B cell (primary cell): Measurements from ENCODE around the gene TMEM256. TPM values are rescaled to one million over a fixed set of nuclear protein-coding genes. Genes with fewer than 3 reads are reported as not detected.

Source experiments
- ATAC-seq: fragments of 200-7000 bp; cut with Tn5 transposase; one replicate; pipeline ENCODE4 v1.10.0; 2021; ENCODE audit warnings: low read depth, mild to moderate bottlenecking, moderate number of reproducible peaks, moderate library complexity
- CTCF ChIA-PET: fragments of 350-600 bp; sonication (Branson Sonifier 250); formaldehyde crosslinking; loops from one replicate; lab custom pipeline; 2021; ENCODE audit warnings: antibody characterized with exemption, inconsistent platforms; lab: Charles Lee
- POLR2A ChIA-PET: fragments of 350-600 bp; sonication (Branson Sonifier 250); formaldehyde crosslinking; loops from one replicate; lab custom pipeline; 2021; ENCODE audit warnings: antibody characterized with exemption; lab: Charles Lee
- DNase-seq: peaks from one replicate; pipeline ENCODE4 v3.0.0; 2013
- H2AFZ ChIP-seq: 2 replicates; pipeline ENCODE4 v1.6.1; 2012; ENCODE audit warnings: mild to moderate bottlenecking, low read depth, low read length; ENCODE audit not compliant: insufficient read depth, poor library complexity, severe bottlenecking
- H3K27ac ChIP-seq, 2 donors: 1 replicate in 1 of 2; 2 replicates in 1 of 2; pipeline ENCODE4 v1.5.1; 2012 to 2013; ENCODE audit warnings: low read length in 2 of 2, mild to moderate bottlenecking in 2 of 2, moderate library complexity in 1 of 2
- H3K27me3 ChIP-seq, 4 experiments: fragments of 200-600 bp in 1 of 4; sonication (generic) in 1 of 4; replicated peaks in 1 of 4; 1 replicate in 2 of 4; 2 replicates in 2 of 4; pipeline versions ENCODE4 v1.6.1 to v1.7.0; 2013 to 2016; ENCODE audit warnings: low read length in 3 of 4, mild to moderate bottlenecking in 2 of 4, mixed read lengths in 1 of 4, moderate library complexity in 1 of 4; ENCODE audit not compliant: insufficient read depth in 4 of 4, control insufficient read depth in 3 of 4; ENCODE audit errors: control extremely low read depth in 1 of 4
- H3K36me3 ChIP-seq, 2 experiments: replicated peaks in 1 of 2; 1 replicate in 1 of 2; 2 replicates in 1 of 2; pipeline versions ENCODE4 v1.6.1 to v1.7.1; 2013; ENCODE audit warnings: low read length in 1 of 2; ENCODE audit not compliant: insufficient read depth in 2 of 2, control insufficient read depth in 1 of 2; ENCODE audit errors: control extremely low read depth in 1 of 2, extremely low read depth in 1 of 2
- H3K4me1 ChIP-seq, 2 donors: fragments of 200-600 bp in 1 of 2; sonication (generic) in 1 of 2; 1 replicate in 1 of 2; 2 replicates in 1 of 2; pipeline versions ENCODE4 v1.5.1 to v1.6.1; 2013 to 2017; ENCODE audit warnings: low read length in 2 of 2; ENCODE audit not compliant: control insufficient read depth in 2 of 2, insufficient read depth in 2 of 2
- H3K4me2 ChIP-seq: replicated peaks from 2 replicates; pipeline ENCODE3; 2012; ENCODE audit warnings: mild to moderate bottlenecking, low read depth, low read length; ENCODE audit not compliant: poor library complexity, severe bottlenecking
- H3K4me3 ChIP-seq, 5 experiments: fragments of 200-600 bp in 1 of 5; sonication (generic) in 1 of 5; 1 replicate in 3 of 5; 2 replicates in 2 of 5; pipeline versions ENCODE4 v1.5.1 to v1.7.0; 2011 to 2016; ENCODE audit warnings: low read length in 4 of 5, mild to moderate bottlenecking in 4 of 5, low read depth in 2 of 5, control low read depth in 1 of 5, moderate library complexity in 1 of 5; ENCODE audit not compliant: insufficient read depth in 1 of 5; ENCODE audit errors: control extremely low read depth in 1 of 5, extremely low read depth in 1 of 5
- H3K79me2 ChIP-seq: fragments of 200-600 bp; sonication (generic); one replicate; pipeline ENCODE4 v1.6.0; 2016; ENCODE audit warnings: low read length; ENCODE audit not compliant: control insufficient read depth, insufficient read depth
- H3K9ac ChIP-seq: fragments of 200-600 bp; sonication (generic); 2 replicates; pipeline ENCODE4 v1.6.1; 2017; ENCODE audit warnings: mild to moderate bottlenecking, low read length, moderate library complexity
- H3K9me3 ChIP-seq, 3 donors: one replicate each; pipeline versions ENCODE4 v1.6.1 to v1.7.1; 2013; ENCODE audit warnings: low read length in 2 of 3; ENCODE audit not compliant: control insufficient read depth in 2 of 3, insufficient read depth in 1 of 3; ENCODE audit errors: control extremely low read depth in 1 of 3
- H4K20me1 ChIP-seq: 2 replicates; pipeline ENCODE4 v1.6.0; 2012; ENCODE audit warnings: mild to moderate bottlenecking, low read length; ENCODE audit not compliant: insufficient read depth, control insufficient read depth, poor library complexity, severe bottlenecking
- H3K27ac Mint-ChIP-seq: one replicate; pipeline ENCODE4 v1.8.0; 2021; ENCODE audit warnings: mixed read lengths
- H3K27me3 Mint-ChIP-seq: one replicate; pipeline ENCODE4 v1.8.0; 2021; ENCODE audit warnings: mixed read lengths
- H3K4me1 Mint-ChIP-seq: one replicate; pipeline ENCODE4 v1.8.0; 2021; ENCODE audit warnings: mixed read lengths
- H3K4me3 Mint-ChIP-seq: one replicate; pipeline ENCODE4 v1.8.0; 2021; ENCODE audit warnings: mixed read lengths
- H3K9me3 Mint-ChIP-seq: one replicate; pipeline ENCODE4 v1.8.0; 2022; ENCODE audit warnings: mixed read lengths; ENCODE audit not compliant: insufficient read depth
- CTCF ChIP-seq: fragments of 200-600 bp; IDR thresholded peaks from one replicate; pipeline ENCODE4 v1.8.0; 2022; ENCODE audit warnings: antibody characterized with exemption, mild to moderate bottlenecking
- EZH2 ChIP-seq: IDR thresholded peaks from 2 replicates; pipeline ENCODE4 v1.6.1; 2012; ENCODE audit warnings: borderline replicate concordance, low read depth, mild to moderate bottlenecking, moderate library complexity, low read length; ENCODE audit not compliant: insufficient read depth, poor library complexity, severe bottlenecking
- WGBS: methylation state at CpG from one replicate; pipeline ENCODE4 v1.1.5; 2013; ENCODE audit warnings: missing lambda C conversion rate; ENCODE audit not compliant: insufficient coverage; 5-methylcytosine and 5-hydroxymethylcytosine counted together
- intact Hi-C: fragments of 100-400 bp; cut with micrococcal nuclease; formaldehyde crosslinking; loops from one replicate; pipeline ENCODE4 v1.10.0; 2022
- polyA plus RNA-seq: library from polyadenylated mRNA; depleted of rRNA; stranded (reverse); fragments of >200 nt; gene quantifications from 2 replicates; pipeline ENCODE4 v1.2.3, GENCODE V29; 2012
- total RNA-seq, 2 donors: library from RNA; stranded (reverse); fragments of 120-200 nt in 1 of 2; gene quantifications; 1 replicate in 1 of 2; 2 replicates in 1 of 2; pipeline versions ENCODE4 v1.2.3 to v1.2.4, GENCODE V29; 2013 to 2022

Gene TMEM256
- total and polyA plus RNA-seq, 2 donors (not counting 1 experiment from before 2014, with no cell fraction given) = 65.4 to 67.8 TPM

GRCh38 chr17:7442142-7442541 is 38.2 kb upstream of the TMEM256 start:
- Histone ChIP-seq H3K79me2 (peaks cover 19% of the 10 kb centered on the region), H3K36me3 (no peaks in the 10 kb centered on the region), H3K4me1 (peaks cover 60 to 67% of the 10 kb centered on the region in 2 donors), H4K20me1 (peaks cover 37% of the 10 kb centered on the region), H3K9me3 (peaks cover 0 to 38% (median 0%) of the 10 kb centered on the region in 3 donors), H3K4me2 (no peak overlapping the region), H3K9ac (no peak overlapping the region), H2AFZ (no peak overlapping the region), H3K27ac (no peak overlapping the region), H3K4me3 (no peak overlapping the region), H3K27me3 (peaks cover 0 to 92% (median 62%) of the 10 kb centered on the region in 4 experiments)
- ATAC-seq (no peak), DNase-seq (no peak)
- TF ChIP-seq EZH2 = no peak
- no peak for TF ChIP-seq CTCF
- Mint-ChIP-seq H3K9me3 (no peaks in the 10 kb centered on the region), H3K4me1 (peaks cover 48% of the 10 kb centered on the region), H3K27me3 (peaks cover 73% of the 10 kb centered on the region), H3K4me3 (no peak overlapping the region), H3K27ac (no peak overlapping the region)
- 100% methylated on average over 2 of the region's 2 CpGs for WGBS
- intact Hi-C loops = no loop called here
- POLR2A ChIA-PET = interaction anchor here (0.7 kb wide), 1 partner anchor 42 kb away, joined by 3 read pairs; the partner anchor contains the start of gene POLR2A
- CTCF ChIA-PET = interaction anchor here (1.2 to 3.6 kb wide), 3 partner anchors 12 to 118 kb away, joined by 4 to 15 read pairs (median 5); no protein-coding TSS in a partner anchor

DNA sequence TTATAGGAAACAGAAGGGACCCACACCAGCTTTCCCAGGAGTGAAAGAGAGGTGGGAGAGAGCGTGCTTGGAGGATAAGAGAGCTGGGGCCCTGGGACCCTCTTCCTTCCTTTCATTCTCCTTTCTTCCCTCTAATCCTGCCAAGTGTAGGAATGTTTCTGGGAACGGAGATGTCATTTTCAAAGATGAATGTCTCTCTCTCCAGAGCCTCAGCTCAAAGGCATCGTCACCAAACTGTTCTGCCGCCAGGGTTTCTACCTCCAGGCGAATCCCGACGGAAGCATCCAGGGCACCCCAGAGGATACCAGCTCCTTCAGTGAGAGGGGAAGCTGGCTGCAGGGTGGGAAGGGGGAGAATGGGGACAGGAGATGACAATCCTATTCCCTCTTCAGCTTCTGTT is 37.4 kb upstream of the TMEM256 start:
- peaks cover 52% of the 10 kb centered on the region for H3K4me1 Mint-ChIP-seq
- Histone ChIP-seq H3K27me3 (peaks cover 0 to 83% (median 54%) of the 10 kb centered on the region in 4 experiments), H3K4me3 (no peak overlapping the region), H3K79me2 (peaks cover 24% of the 10 kb centered on the region), H3K27ac (no peak overlapping the region), H3K9me3 (peaks cover 0 to 43% (median 0%) of the 10 kb centered on the region in 3 donors), H3K4me2 (no peak overlapping the region), H2AFZ (no peak overlapping the region), H3K9ac (no peak overlapping the region), H3K4me1 (peaks cover 63 to 65% of the 10 kb centered on the region in 2 donors), H4K20me1 (peaks cover 46% of the 10 kb centered on the region), H3K36me3 (no peaks in the 10 kb centered on the region)
- no CpG with 5 or more reads among the region's 7 CpGs for WGBS
- no peak overlapping the region for H3K4me3 Mint-ChIP-seq
- intact Hi-C loops = no loop called here
- ChIA-PET CTCF (interaction anchor here (0.6 to 3.6 kb wide), 6 partner anchors 12 to 246 kb away, joined by 3 to 15 read pairs (median 4); partner anchors contain the start of genes SPEM3 and TP53), POLR2A (interaction anchor here (0.6 to 1.8 kb wide), 6 partner anchors 32 to 134 kb away, joined by 3 to 10 read pairs (median 8); partner anchors contain the start of genes POLR2A and ZBTB4)
- peaks cover 70% of the 10 kb centered on the region for H3K27me3 Mint-ChIP-seq
- no peak overlapping the region for H3K27ac Mint-ChIP-seq
- DNase-seq = no peak
- no peak for TF ChIP-seq CTCF
- no peak for TF ChIP-seq EZH2
- no peaks in the 10 kb centered on the region for H3K9me3 Mint-ChIP-seq
- ATAC-seq = no peak
